Measurements from ENCODE around the gene ATP5MG.

DNA sequence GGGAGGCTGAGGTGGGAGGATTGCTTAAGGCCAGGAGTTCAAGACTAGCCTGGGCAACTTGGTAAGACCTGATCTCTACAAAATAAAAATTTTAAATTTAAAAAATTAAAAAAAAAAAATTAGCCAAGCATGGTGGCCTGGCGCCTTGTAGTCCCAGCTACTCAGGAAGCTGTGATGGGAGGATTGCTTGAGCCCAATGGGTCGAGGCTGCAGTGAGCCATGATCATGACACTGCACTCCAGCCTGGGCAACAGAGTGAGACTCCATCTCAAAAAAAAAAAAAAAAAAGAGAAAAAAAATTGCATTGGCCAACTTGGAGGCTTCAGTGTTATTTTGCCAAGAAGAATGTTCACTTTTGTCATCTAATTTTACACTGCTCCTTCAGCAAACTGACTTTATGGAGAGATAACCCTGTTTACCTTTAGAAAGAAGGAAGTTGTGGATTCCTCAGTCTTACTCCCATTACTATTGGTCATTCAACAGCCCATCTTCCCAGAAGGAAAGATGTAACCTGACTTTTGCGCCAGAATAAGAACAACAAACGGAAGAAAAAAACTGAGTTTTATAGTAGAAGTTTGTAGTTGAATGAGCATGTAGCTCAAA, 48.0 kb downstream of the ATP5MG start:
- TF ChIP-seq POLR2A (IDR thresholded peaks at IDR 0.05) (no peak), EP300 (IDR thresholded peaks at IDR 0.05) (no peak), POLR2AphosphoS5 (IDR thresholded peaks at IDR 0.05) (no peak)
- TF ChIP-seq, protein P1, sequence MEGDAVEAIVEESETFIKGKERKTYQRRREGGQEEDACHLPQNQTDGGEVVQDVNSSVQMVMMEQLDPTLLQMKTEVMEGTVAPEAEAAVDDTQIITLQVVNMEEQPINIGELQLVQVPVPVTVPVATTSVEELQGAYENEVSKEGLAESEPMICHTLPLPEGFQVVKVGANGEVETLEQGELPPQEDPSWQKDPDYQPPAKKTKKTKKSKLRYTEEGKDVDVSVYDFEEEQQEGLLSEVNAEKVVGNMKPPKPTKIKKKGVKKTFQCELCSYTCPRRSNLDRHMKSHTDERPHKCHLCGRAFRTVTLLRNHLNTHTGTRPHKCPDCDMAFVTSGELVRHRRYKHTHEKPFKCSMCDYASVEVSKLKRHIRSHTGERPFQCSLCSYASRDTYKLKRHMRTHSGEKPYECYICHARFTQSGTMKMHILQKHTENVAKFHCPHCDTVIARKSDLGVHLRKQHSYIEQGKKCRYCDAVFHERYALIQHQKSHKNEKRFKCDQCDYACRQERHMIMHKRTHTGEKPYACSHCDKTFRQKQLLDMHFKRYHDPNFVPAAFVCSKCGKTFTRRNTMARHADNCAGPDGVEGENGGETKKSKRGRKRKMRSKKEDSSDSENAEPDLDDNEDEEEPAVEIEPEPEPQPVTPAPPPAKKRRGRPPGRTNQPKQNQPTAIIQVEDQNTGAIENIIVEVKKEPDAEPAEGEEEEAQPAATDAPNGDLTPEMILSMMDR (IDR thresholded peaks at IDR 0.05): no peak

Measured in suprapubic skin (tissue), 4 donors.